Tibial artery (tissue), 4 donors: ENCODE measurements around the gene CSNK2B.
"Not testable (repeated sequence)": the region's sequence is repeated elsewhere in the genome, so short reads cannot be mapped to it uniquely, and the experiment has no call there.

Experiments
- DNase-seq, 2 donors: peaks; one replicate each; pipeline ENCODE4 v3.0.0-alpha.2; 2019
- H3K27ac ChIP-seq, 2 donors: fragments of 200-600 bp; sonication (generic) in 1 of 2; 1 replicate in 1 of 2; 2 replicates in 1 of 2; pipeline ENCODE4 v1.5.1; 2018 to 2019; ENCODE audit warnings: mild to moderate bottlenecking in 1 of 2
- H3K27me3 ChIP-seq, 2 donors: fragments of 200-600 bp; sonication (generic) in 1 of 2; one replicate each; pipeline versions ENCODE4 v1.5.1 to v1.6.0; 2016 to 2019
- H3K36me3 ChIP-seq, 3 donors: fragments of 200-600 bp; sonication (generic) in 2 of 3; one replicate each; pipeline ENCODE4 v1.5.1; 2016 to 2019; ENCODE audit warnings: mild to moderate bottlenecking in 2 of 3
- H3K4me1 ChIP-seq, 4 donors: fragments of 200-600 bp; sonication (generic) in 2 of 4; 1 replicate in 3 of 4; 2 replicates in 1 of 4; pipeline ENCODE4 v1.5.1; 2016 to 2019
- H3K4me3 ChIP-seq, 2 donors: fragments of 200-600 bp; sonication (generic) in 1 of 2; 1 replicate in 1 of 2; 2 replicates in 1 of 2; pipeline ENCODE4 v1.5.1; 2018 to 2019; ENCODE audit warnings: mild to moderate bottlenecking in 2 of 2
- H3K9me3 ChIP-seq, 3 donors: fragments of 200-600 bp; sonication (generic) in 1 of 3; one replicate each; pipeline ENCODE4 v1.5.1; 2016 to 2019
- CTCF ChIP-seq, 2 experiments: fragments of 200-600 bp in 1 of 2; fragments of 450-650 bp in 1 of 2; IDR thresholded peaks; one replicate each; pipeline ENCODE4 v1.5.1; 2017 to 2019; ENCODE audit warnings: antibody characterized with exemption in 2 of 2, mild to moderate bottlenecking in 1 of 2, moderate library complexity in 1 of 2
- intact Hi-C: fragments of 100-400 bp; cut with DNase I; formaldehyde crosslinking; loops from one replicate; pipeline ENCODE4 v1.15.0; 2023; ENCODE audit warnings: low total_unique reads

The CSNK2B gene

GRCh38 chr6:31706599-31706998 lies 40.7 kb downstream of the CSNK2B start, which contains the start of gene LY6G6F:
LY6G6F (plus strand) TSS chr6:31706866; CDS start chr6:31706907, 41 bp downstream.
- H3K4me3 ChIP-seq, result no peak within 1 kb of the TSS
- no peak within 1 kb of the TSS for H3K27ac ChIP-seq
- TF ChIP-seq CTCF (IDR thresholded peaks at IDR 0.05), result no peak
- no peaks in the 10 kb centered on the region for H3K36me3 ChIP-seq
- DNase-seq, result no peak
- intact Hi-C loops, result no loop called here
- no peaks in the 10 kb centered on the region for H3K9me3 ChIP-seq
- H3K27me3 ChIP-seq, result peaks cover 0 to 18% of the 10 kb centered on the region in 2 donors
- peaks cover 6 to 16% (median 13%) of the 10 kb centered on the region in 4 donors for H3K4me1 ChIP-seq

- no peaks in the 10 kb centered on the region for H3K36me3 ChIP-seq
- intact Hi-C loops, result no loop called here
- peaks cover 0 to 28% of the 10 kb centered on the region in 2 donors for H3K27me3 ChIP-seq
- H3K27ac ChIP-seq, result no peak overlapping the region
- H3K9me3 ChIP-seq, result no peaks in the 10 kb centered on the region
- no peak overlapping the region for H3K4me3 ChIP-seq
- no peak for TF ChIP-seq CTCF (IDR thresholded peaks at IDR 0.05)
- H3K4me1 ChIP-seq, result peaks cover 5 to 8% (median 6%) of the 10 kb centered on the region in 4 donors
- DNase-seq, result no peak
These were observed 41.8 kb downstream of the CSNK2B start for GRCh38 chr6:31707701-31708100.

GRCh38 chr6:31708224-31708623 lies 42.3 kb downstream of the CSNK2B start:
- intact Hi-C loops, result no loop called here
- Histone ChIP-seq H3K27ac (no peak overlapping the region), H3K36me3 (no peaks in the 10 kb centered on the region), H3K9me3 (no peaks in the 10 kb centered on the region), H3K4me3 (no peak overlapping the region), H3K27me3 (peaks cover 0 to 29% of the 10 kb centered on the region in 2 donors), H3K4me1 (peaks cover 5 to 8% (median 6%) of the 10 kb centered on the region in 4 donors)
- DNase-seq, result no peak
- no peak for TF ChIP-seq CTCF (IDR thresholded peaks at IDR 0.05)

GRCh38 chr6:31709157-31709556 lies 43.3 kb downstream of the CSNK2B start:
- intact Hi-C loops, H3K4me3 ChIP-seq, H3K36me3 ChIP-seq, H3K9me3 ChIP-seq, DNase-seq, H3K4me1 ChIP-seq, H3K27ac ChIP-seq: not testable (repeated sequence)
- peaks cover 0 to 29% of the 10 kb centered on the region in 2 donors for H3K27me3 ChIP-seq

GRCh38 chr6:31710523-31711219 lies 44.8 kb downstream of the CSNK2B start:
- DNase-seq, result no peak
- H3K36me3 ChIP-seq, result no peaks in the 10 kb centered on the region
- H3K9me3 ChIP-seq, result no peaks in the 10 kb centered on the region
- H3K27ac ChIP-seq, result no peak overlapping the region
- intact Hi-C loops, result loop anchor here (5.0 kb wide), 1 partner anchor 573 kb away; the partner anchor contains the start of gene PSORS1C2
- peaks cover 0 to 29% of the 10 kb centered on the region in 2 donors for H3K27me3 ChIP-seq
- TF ChIP-seq CTCF (IDR thresholded peaks at IDR 0.05), result no peak
- no peak overlapping the region for H3K4me3 ChIP-seq
- H3K4me1 ChIP-seq, result no peaks in the 10 kb centered on the region

GRCh38 chr6:31711233-31711632 lies 45.4 kb downstream of the CSNK2B start:
- Histone ChIP-seq H3K4me1 (no peaks in the 10 kb centered on the region), H3K27me3 (peaks cover 0 to 29% of the 10 kb centered on the region in 2 donors), H3K4me3 (no peak overlapping the region), H3K27ac (no peak overlapping the region), H3K9me3 (no peaks in the 10 kb centered on the region), H3K36me3 (no peaks in the 10 kb centered on the region)
- intact Hi-C loops, result loop anchor here (5.0 kb wide), 1 partner anchor 574 kb away; the partner anchor contains the start of gene PSORS1C2
- DNase-seq, result no peak
- no peak for TF ChIP-seq CTCF (IDR thresholded peaks at IDR 0.05)
